A549 (cell line): Measurements from ENCODE around the gene ITGA8. TPM values are rescaled to one million over a fixed set of nuclear protein-coding genes. Genes with fewer than 3 reads are reported as not detected.

Experiments used
- ATAC-seq, 2 experiments: fragments of 200-7000 bp in 1 of 2; fragments of >200 bp in 1 of 2; cut with Nextera tagmentation in 1 of 2; cut with Tn5 transposase in 1 of 2; 3 replicates each; pipeline versions ENCODE4 v1.8.0 to v1.9.1; 2018 to 2020; ENCODE audit warnings: mild to moderate bottlenecking in 1 of 2, moderate library complexity in 1 of 2
- CTCF ChIA-PET: fragments of 300-600 bp; sonication (Branson Sonifier 250); formaldehyde crosslinking; extraction: SDS; loops from one replicate; lab custom pipeline; 2021; ENCODE audit warnings: antibody characterized with exemption, inconsistent platforms; lab: Yijun Ruan, JAX
- POLR2A ChIA-PET: fragments of 350-600 bp; formaldehyde crosslinking; extraction: SDS; loops from one replicate; lab custom pipeline; 2021; ENCODE audit warnings: antibody characterized with exemption, inconsistent platforms; lab: Yijun Ruan, JAX
- DNase-seq, 2 experiments: peaks; one replicate each; pipeline versions ENCODE4 v3.0.0 to v3.0.0-alpha.2; 2011 to 2016; ENCODE audit warnings: low read depth in 1 of 2, low spot score in 1 of 2
- FAIRE-seq: peaks from 2 replicates; lab custom pipeline; 2011; peaks lifted over from hg19 to GRCh38; lab: Jason Lieb, UNC
- H3K27ac ChIP-seq, 2 experiments: fragments of >200 bp; sonication (Bioruptor Twin); formaldehyde crosslinking; 3 replicates each; pipeline ENCODE4 v1.5.1; 2016 to 2017
- H3K4me1 ChIP-seq: fragments of >200 bp; sonication (Bioruptor Twin); formaldehyde crosslinking; 3 replicates; pipeline ENCODE4 v1.6.1; 2016
- H3K4me2 ChIP-seq: fragments of >200 bp; sonication (Bioruptor Twin); formaldehyde crosslinking; 3 replicates; pipeline ENCODE4 v1.6.1; 2016
- H3K4me3 ChIP-seq: fragments of >200 bp; sonication (Bioruptor Twin); formaldehyde crosslinking; 3 replicates; pipeline ENCODE4 v1.5.1; 2016
- H3K9me3 ChIP-seq: fragments of >200 bp; sonication (Bioruptor Twin); formaldehyde crosslinking; 3 replicates; pipeline ENCODE4 v1.6.1; 2016
- CBX2 ChIP-seq: fragments of 200-600 bp; sonication (generic); IDR thresholded peaks from 2 replicates; pipeline ENCODE4 v1.6.1; 2016; ENCODE audit warnings: low read depth, mild to moderate bottlenecking, borderline replicate concordance
- CBX8 ChIP-seq: fragments of 200-600 bp; sonication (generic); IDR thresholded peaks from 2 replicates; pipeline ENCODE4 v1.6.1; 2016
- CHD2 ChIP-seq: fragments of 150-350 bp; IDR thresholded peaks from 2 replicates; pipeline ENCODE4 v1.6.1; 2014; ENCODE audit warnings: low read length; ENCODE audit not compliant: partially characterized antibody
- EHMT2 ChIP-seq: fragments of 200-600 bp; sonication (generic); IDR thresholded peaks from 2 replicates; pipeline ENCODE4 v1.6.1; 2016; ENCODE audit warnings: antibody characterized with exemption, low read depth, mild to moderate bottlenecking, moderate library complexity
- EP300 ChIP-seq, 2 experiments: fragments of >200 bp; sonication (Bioruptor Twin); formaldehyde crosslinking; IDR thresholded peaks; 2 replicates in 1 of 2; 3 replicates in 1 of 2; pipeline ENCODE4 v1.6.1; 2016 to 2017
- GATA3 ChIP-seq: IDR thresholded peaks from 2 replicates; pipeline ENCODE4 v1.6.1; 2012; ENCODE audit warnings: borderline replicate concordance
- HEYL ChIP-seq: fragments of 250-450 bp; sonication (Bioruptor Pico); IDR thresholded peaks from 2 replicates; pipeline ENCODE4 v1.8.0; 2021; ENCODE audit warnings: mild to moderate bottlenecking, moderate library complexity
- JUN ChIP-seq, 2 experiments: fragments of >200 bp; sonication (Bioruptor Twin); formaldehyde crosslinking; IDR thresholded peaks; 2 replicates in 1 of 2; 3 replicates in 1 of 2; pipeline ENCODE4 v1.6.1; 2016 to 2017
- JUNB ChIP-seq: fragments of >200 bp; sonication (Bioruptor Twin); formaldehyde crosslinking; IDR thresholded peaks from 2 replicates; pipeline ENCODE4 v1.6.1; 2016
- KDM5A ChIP-seq: fragments of 200-600 bp; sonication (generic); IDR thresholded peaks from 2 replicates; pipeline ENCODE4 v1.6.1; 2016; ENCODE audit warnings: antibody characterized with exemption, mild to moderate bottlenecking
- MAFK ChIP-seq: fragments of 450-650 bp; IDR thresholded peaks from 2 replicates; pipeline ENCODE4 v1.6.1; 2014; ENCODE audit not compliant: partially characterized antibody
- MAZ ChIP-seq: fragments of 150-350 bp; IDR thresholded peaks from 2 replicates; pipeline ENCODE4 v1.6.1; 2014; ENCODE audit warnings: antibody characterized with exemption, low read depth, low read length, borderline replicate concordance
- MYC ChIP-seq: IDR thresholded peaks from 2 replicates; pipeline ENCODE4 v1.6.1; 2012; ENCODE audit warnings: mild to moderate bottlenecking, inconsistent platforms, low read length, improper control_type of control experiment, borderline replicate concordance
- RARB ChIP-seq: fragments of 250-450 bp; sonication (Bioruptor Pico); IDR thresholded peaks from 2 replicates; pipeline ENCODE4 v1.8.0; 2021; ENCODE audit warnings: mild to moderate bottlenecking, moderate library complexity
- SREBF2 ChIP-seq: fragments of 450-650 bp; IDR thresholded peaks from 2 replicates; pipeline ENCODE4 v1.6.1; 2014; ENCODE audit warnings: mild to moderate bottlenecking, moderate library complexity
- WGBS: methylation state at CpG from one replicate; pipeline ENCODE4 v1.1.6; 2017; ENCODE audit errors: missing lambda C conversion rate; 5-methylcytosine and 5-hydroxymethylcytosine counted together
- polyA plus RNA-seq, 4 experiments: library from polyadenylated mRNA; depleted of rRNA in 3 of 4; stranded (reverse); fragments of >200 nt; fragmentation: RNase III in 1 of 4; extraction: RNeasy Plus Mini Kit Qiagen cat#74134 plus additional on column Dnase treatment in 1 of 4; gene quantifications; 2 replicates in 3 of 4; 3 replicates in 1 of 4; pipeline ENCODE4 v1.2.3, GENCODE V29; 2011 to 2017
- TF ChIP-seq, protein P1 (sequence below): fragments of >200 bp; sonication (Bioruptor Twin); formaldehyde crosslinking; IDR thresholded peaks from 2 replicates; pipeline ENCODE4 v1.6.1; 2016
- TF ChIP-seq, protein P2 (sequence below): fragments of 250-450 bp; sonication (Bioruptor Pico); IDR thresholded peaks from 2 replicates; pipeline ENCODE4 v1.5.0; 2021; ENCODE audit warnings: mild to moderate bottlenecking, moderate library complexity, borderline replicate concordance
- TF ChIP-seq, protein P3 (sequence below): fragments of 450-650 bp; IDR thresholded peaks from 2 replicates; pipeline ENCODE4 v1.6.1; 2014; ENCODE audit warnings: antibody characterized with exemption

ITGA8 gene
- polyA plus RNA-seq, 2 of the 4 experiments (the other 2 are of a cell fraction), result 0.12 TPM; not detected in 1

DNA sequence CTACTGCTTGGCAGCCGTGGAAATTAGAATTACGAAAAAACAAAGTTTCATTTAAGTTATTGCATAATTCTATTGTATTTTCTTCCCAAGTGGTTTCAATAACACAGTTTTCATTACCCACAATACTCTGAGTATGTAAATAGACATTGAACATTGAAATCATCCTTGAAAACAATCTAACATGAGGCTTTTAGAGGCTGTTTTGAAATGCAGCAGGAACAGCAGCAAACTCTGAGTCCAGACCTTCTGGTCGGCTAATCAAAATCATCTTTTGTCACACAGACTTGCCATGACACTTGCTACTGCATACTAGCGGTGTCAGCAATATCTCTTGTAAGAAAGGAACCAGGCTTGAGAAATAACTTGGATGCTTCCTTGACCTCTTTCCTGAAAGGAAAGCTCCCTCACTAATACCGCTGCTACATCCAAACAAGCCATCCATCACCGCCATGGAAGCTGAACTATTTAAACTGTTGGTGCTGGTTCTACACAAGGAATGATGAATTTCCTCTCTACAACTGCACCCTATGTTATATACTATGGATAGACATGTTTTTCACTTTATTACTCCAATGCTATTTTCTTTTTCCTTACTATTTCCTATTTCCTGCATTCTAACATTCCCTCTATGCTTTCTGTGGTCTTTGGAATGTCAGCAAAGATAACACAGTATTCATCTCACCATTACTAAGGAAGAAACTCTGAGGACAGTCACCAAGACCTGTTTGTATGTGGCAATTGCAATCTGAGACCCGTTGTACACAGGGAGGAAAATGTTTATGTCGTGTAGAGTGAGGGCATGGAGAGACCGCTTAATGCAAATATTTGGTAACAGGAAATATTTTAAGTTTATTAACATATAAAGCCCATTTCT lies 130.8 kb downstream of the ITGA8 start:
- Histone ChIP-seq H3K9me3 (no peaks in the 10 kb centered on the region), H3K27ac (no peak overlapping the region), H3K4me3 (no peak overlapping the region), H3K4me2 (no peak overlapping the region), H3K4me1 (no peaks in the 10 kb centered on the region)
- 25% methylated on average over 9 of the region's 9 CpGs for WGBS
- no peak for ATAC-seq
- ChIA-PET POLR2A (no interaction called here), CTCF (no interaction called here)
- FAIRE-seq, result no peak
- TF ChIP-seq MAFK, result peak; percentile 19
- no peak for TF ChIP-seq JUNB
- no peak for TF ChIP-seq MAZ
- DNase-seq, result no peak

DNA sequence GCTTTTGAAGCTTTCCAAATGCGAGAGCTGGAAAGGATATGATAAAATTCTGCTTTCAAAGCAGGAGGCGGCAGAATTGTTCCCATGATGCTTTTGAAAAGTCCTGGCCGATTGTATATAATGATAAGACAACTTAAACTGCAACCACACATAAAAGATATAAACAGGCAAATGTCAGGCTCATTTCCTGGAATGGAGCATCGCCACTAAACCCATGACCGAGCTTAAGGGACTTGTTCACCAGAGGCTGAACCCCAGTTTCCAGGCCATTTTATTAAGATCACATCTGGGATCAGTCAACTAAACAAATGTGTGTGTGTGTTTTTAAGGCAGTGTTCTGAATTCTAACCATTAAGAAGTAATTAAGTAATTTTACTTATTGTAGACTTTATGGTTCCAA lies 131.6 kb downstream of the ITGA8 start:
- H3K4me2 ChIP-seq, result no peak overlapping the region
- no peak overlapping the region for H3K4me3 ChIP-seq
- POLR2A ChIA-PET, result no interaction called here
- no peak for FAIRE-seq
- 41% methylated on average over 5 of the region's 5 CpGs for WGBS
- no peak for DNase-seq
- CTCF ChIA-PET, result no interaction called here
- TF ChIP-seq KDM5A (no peak), GATA3 (no peak), SREBF2 (no peak), HEYL (CRISPR knock-in tag) (no peak), EP300 (IDR thresholded peaks at IDR 0.05) (no peak), JUN (IDR thresholded peaks at IDR 0.05) (no peak), RARB (no peak), EHMT2 (no peak), CBX2 (no peak), MYC (no peak), MAFK (no peak), CBX8 (no peak), JUNB (no peak), CHD2 (no peak)
- TF ChIP-seq, protein P1, sequence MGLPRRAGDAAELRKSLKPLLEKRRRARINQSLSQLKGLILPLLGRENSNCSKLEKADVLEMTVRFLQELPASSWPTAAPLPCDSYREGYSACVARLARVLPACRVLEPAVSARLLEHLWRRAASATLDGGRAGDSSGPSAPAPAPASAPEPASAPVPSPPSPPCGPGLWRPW, result no peak
- TF ChIP-seq, protein P2, sequence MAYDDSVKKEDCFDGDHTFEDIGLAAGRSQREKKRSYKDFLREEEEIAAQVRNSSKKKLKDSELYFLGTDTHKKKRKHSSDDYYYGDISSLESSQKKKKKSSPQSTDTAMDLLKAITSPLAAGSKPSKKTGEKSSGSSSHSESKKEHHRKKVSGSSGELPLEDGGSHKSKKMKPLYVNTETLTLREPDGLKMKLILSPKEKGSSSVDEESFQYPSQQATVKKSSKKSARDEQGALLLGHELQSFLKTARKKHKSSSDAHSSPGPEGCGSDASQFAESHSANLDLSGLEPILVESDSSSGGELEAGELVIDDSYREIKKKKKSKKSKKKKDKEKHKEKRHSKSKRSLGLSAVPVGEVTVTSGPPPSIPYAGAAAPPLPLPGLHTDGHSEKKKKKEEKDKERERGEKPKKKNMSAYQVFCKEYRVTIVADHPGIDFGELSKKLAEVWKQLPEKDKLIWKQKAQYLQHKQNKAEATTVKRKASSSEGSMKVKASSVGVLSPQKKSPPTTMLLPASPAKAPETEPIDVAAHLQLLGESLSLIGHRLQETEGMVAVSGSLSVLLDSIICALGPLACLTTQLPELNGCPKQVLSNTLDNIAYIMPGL (CRISPR knock-in tag), result no peak
- TF ChIP-seq, protein P3, sequence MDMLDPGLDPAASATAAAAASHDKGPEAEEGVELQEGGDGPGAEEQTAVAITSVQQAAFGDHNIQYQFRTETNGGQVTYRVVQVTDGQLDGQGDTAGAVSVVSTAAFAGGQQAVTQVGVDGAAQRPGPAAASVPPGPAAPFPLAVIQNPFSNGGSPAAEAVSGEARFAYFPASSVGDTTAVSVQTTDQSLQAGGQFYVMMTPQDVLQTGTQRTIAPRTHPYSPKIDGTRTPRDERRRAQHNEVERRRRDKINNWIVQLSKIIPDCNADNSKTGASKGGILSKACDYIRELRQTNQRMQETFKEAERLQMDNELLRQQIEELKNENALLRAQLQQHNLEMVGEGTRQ, result no peak
- TF ChIP-seq, all 56 proteins: peak for 0
- no peak for ATAC-seq
- no peaks in the 10 kb centered on the region for H3K9me3 ChIP-seq
- H3K4me1 ChIP-seq, result no peaks in the 10 kb centered on the region
- no peak overlapping the region for H3K27ac ChIP-seq

DNA sequence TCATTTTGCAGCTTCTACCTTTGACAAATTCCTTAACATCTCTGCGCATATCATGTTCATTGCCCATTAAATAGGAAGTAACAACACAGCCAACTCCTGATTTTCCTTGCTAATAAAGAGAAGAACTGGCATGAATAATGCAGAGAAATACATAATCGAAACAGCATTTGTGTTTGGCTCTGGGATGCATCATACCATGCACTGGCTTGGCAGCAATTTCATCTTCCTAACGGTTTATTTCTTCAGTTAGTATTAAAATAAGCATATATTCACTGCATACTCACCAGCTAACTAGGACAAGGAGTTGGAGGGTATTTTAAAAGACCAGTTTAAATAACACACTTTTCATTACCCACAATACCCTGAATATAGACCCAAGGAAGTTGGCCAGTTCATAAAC lies 132.5 kb downstream of the ITGA8 start:
- no peak overlapping the region for H3K27ac ChIP-seq
- POLR2A ChIA-PET, result no interaction called here
- 33% methylated on average over 3 of the region's 3 CpGs for WGBS
- no peak overlapping the region for H3K4me3 ChIP-seq
- no peaks in the 10 kb centered on the region for H3K9me3 ChIP-seq
- no peak for ATAC-seq
- no peak overlapping the region for H3K4me2 ChIP-seq
- H3K4me1 ChIP-seq, result no peaks in the 10 kb centered on the region
- no peak for FAIRE-seq
- TF ChIP-seq, protein P1, result no peak
- TF ChIP-seq KDM5A, result no peak
- CTCF ChIA-PET, result no interaction called here
- DNase-seq, result no peak
